WERI-Rb-1 (cell line): ENCODE measurements around the gene ERCC1.

Experiments used
- DNase-seq: peaks from one replicate; pipeline ENCODE4 v3.0.0-alpha.2; 2020
- H3K27ac ChIP-seq: fragments of 250-450 bp; sonication (Bioruptor Pico); 2 replicates; pipeline ENCODE4 v1.5.1; 2020; ENCODE audit warnings: mild to moderate bottlenecking, moderate library complexity
- H3K27me3 ChIP-seq: fragments of 250-450 bp; sonication (Bioruptor Pico); 2 replicates; pipeline ENCODE4 v1.5.1; 2021; ENCODE audit warnings: mild to moderate bottlenecking, low read depth, moderate library complexity; ENCODE audit not compliant: insufficient read depth, severe bottlenecking
- H3K36me3 ChIP-seq: fragments of 250-450 bp; sonication (Bioruptor Pico); 2 replicates; pipeline ENCODE4 v1.5.1; 2020; ENCODE audit warnings: mild to moderate bottlenecking, moderate library complexity
- H3K4me3 ChIP-seq: 2 replicates; pipeline ENCODE4 v1.5.1; 2011; ENCODE audit warnings: low read depth, mild to moderate bottlenecking, control low read depth, low read length
- H3K9me3 ChIP-seq: fragments of 250-450 bp; sonication (Bioruptor Pico); 2 replicates; pipeline ENCODE4 v1.5.1; 2021; ENCODE audit warnings: mild to moderate bottlenecking, moderate library complexity; ENCODE audit not compliant: severe bottlenecking
- TF ChIP-seq, protein P1 (sequence below): IDR thresholded peaks from 2 replicates; pipeline ENCODE4 v1.5.1; 2011; ENCODE audit warnings: low read depth, mild to moderate bottlenecking, control low read depth, inconsistent platforms, low read length

ERCC1 gene

DNA sequence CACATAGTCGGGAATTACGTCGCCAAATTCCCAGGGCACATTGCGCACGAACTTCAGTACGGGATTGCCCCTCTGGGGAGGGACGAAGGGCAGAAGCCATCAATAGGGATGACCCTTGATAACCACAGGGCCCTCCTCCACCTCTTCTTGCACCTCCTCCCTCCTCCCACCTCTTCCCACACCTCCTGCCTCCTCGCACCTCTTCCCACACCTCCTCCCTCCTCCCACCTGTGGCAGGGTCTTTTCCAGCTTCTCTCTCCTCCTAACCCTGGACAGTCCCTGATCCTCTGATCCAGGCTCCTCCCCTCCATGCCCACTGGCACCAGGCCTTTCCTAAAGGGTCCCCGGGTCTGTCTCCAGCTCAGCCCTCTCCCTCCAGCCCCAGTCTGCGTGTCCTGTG, 3.4 kb downstream of the ERCC1 start:
- TF ChIP-seq, protein P1, sequence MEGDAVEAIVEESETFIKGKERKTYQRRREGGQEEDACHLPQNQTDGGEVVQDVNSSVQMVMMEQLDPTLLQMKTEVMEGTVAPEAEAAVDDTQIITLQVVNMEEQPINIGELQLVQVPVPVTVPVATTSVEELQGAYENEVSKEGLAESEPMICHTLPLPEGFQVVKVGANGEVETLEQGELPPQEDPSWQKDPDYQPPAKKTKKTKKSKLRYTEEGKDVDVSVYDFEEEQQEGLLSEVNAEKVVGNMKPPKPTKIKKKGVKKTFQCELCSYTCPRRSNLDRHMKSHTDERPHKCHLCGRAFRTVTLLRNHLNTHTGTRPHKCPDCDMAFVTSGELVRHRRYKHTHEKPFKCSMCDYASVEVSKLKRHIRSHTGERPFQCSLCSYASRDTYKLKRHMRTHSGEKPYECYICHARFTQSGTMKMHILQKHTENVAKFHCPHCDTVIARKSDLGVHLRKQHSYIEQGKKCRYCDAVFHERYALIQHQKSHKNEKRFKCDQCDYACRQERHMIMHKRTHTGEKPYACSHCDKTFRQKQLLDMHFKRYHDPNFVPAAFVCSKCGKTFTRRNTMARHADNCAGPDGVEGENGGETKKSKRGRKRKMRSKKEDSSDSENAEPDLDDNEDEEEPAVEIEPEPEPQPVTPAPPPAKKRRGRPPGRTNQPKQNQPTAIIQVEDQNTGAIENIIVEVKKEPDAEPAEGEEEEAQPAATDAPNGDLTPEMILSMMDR: no peak
- Histone ChIP-seq H3K27me3 (no peaks in the 10 kb centered on the region), H3K27ac (no peak overlapping the region), H3K36me3 (peaks cover 33% of the 10 kb centered on the region), H3K4me3 (no peak overlapping the region), H3K9me3 (no peaks in the 10 kb centered on the region)
- DNase-seq: no peak

DNA sequence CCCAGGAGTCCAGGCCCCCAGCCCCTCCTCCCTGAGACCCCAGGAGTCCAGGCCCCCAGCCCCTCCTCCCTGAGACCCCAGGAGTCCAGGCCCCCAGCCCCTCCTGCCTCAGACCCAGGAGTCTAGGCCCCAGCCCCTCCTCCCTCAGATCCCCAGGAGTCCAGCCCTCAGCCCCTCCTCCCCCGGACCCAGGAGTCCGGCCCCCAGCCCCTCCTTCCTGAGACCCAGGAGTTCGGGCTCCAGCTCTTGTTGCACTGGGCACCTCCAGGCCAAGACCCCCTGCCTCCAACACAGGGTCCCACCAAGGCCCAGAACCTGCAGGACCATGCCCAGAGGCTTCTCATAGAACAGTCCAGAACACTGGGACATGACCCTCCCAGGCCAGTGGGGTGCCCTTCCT, 3.8 kb downstream of the ERCC1 start:
- Histone ChIP-seq H3K27me3 (no peaks in the 10 kb centered on the region), H3K36me3 (peaks cover 34% of the 10 kb centered on the region), H3K4me3 (no peak overlapping the region), H3K9me3 (no peaks in the 10 kb centered on the region), H3K27ac (no peak overlapping the region)
- no peak for DNase-seq
- TF ChIP-seq, protein P1: no peak

DNA sequence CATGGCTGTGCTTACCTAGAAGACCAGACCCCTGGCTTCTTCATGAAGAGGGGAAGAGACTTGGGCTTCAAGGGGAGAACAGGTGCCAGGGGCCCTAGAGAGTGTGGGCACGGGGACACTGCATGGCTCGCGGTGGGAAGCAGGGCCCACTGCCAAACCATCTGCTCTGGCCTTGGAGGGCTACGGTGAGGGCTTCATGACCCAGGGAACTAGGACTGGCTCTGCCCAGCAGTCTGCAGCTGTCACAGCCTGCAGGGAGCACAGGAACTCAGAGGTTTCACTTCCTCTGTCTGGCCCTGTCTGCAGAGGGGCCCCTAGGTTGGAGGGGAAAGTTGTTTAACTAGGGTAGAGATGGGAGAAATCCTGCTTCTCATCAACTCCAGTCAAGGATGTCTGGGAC, 4.3 kb downstream of the ERCC1 start:
- no peak overlapping the region for H3K27ac ChIP-seq
- peaks cover 39% of the 10 kb centered on the region for H3K36me3 ChIP-seq

DNA sequence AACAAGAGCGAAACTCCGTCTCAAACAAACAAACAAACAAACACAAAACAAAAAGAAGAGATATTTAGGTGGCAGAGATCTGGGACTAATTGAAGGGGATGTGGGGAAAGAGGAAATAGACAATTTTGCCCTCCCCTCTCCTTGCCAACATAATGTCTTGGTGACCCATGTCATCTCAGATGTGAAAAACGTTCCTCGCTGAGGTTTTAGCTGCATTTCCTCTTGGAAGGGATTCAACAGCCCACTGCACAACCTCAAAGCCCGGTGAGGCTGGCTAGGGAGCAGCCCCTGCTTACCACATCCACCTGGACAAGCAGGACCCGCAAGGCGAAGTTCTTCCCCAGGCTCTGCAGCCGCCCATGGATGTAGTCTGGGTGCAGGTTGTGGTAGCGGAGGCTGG, 4.9 kb downstream of the ERCC1 start:
- no peaks in the 10 kb centered on the region for H3K9me3 ChIP-seq
- H3K27ac ChIP-seq: no peak overlapping the region
- H3K4me3 ChIP-seq: no peak overlapping the region
- TF ChIP-seq, protein P1: no peak
- peaks cover 45% of the 10 kb centered on the region for H3K36me3 ChIP-seq
- DNase-seq: no peak
- H3K27me3 ChIP-seq: no peaks in the 10 kb centered on the region

More for the DNA sequence above, 4.3 kb downstream of the ERCC1 start:
- Histone ChIP-seq H3K27me3 (no peaks in the 10 kb centered on the region), H3K4me3 (no peak overlapping the region), H3K9me3 (no peaks in the 10 kb centered on the region)
- TF ChIP-seq, protein P1: no peak
- DNase-seq: no peak

DNA sequence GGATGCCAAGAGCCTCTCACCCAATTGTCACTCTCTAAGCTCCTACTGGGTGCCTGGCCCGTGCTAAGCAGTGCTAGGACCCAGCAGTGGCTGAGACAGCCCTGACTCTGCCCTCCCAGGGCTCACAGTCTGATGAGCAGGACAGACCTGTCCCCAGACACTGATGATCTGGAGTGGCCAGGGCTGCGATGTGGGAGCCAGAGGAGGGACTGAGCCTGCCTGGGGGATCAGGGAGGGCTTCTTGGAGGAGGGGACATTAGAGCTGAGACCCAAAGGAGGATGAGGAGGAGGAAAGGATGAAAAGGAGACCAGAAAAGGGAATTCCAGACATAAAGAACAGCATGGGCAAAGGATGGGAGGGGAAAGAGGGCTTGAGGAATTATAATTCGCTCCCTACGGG, 6.6 kb downstream of the ERCC1 start:
- Histone ChIP-seq H3K27me3 (no peaks in the 10 kb centered on the region), H3K36me3 (peaks cover 59% of the 10 kb centered on the region), H3K4me3 (no peak overlapping the region), H3K9me3 (no peaks in the 10 kb centered on the region), H3K27ac (no peak overlapping the region)
- TF ChIP-seq, protein P1: no peak
- DNase-seq: no peak

DNA sequence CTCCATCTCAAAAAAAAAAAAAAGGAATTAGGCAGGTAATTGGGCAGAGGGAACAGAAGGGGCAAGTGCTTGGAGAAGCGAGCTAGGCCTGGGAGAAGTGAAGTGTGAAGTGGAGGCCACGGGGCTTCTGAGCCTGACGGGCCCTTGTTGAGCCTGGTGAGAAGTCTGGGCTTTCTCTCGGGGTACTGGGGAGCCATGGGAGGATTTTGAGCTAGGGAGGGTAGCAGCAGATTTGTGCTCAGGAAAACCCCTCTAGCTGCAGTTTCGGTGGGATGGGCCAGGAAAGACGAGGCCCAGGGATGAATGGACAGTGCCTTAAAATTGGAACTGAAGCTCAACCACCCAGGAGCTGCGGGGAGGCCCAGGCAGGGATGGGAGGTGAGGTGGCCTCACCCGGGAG, 9.2 kb downstream of the ERCC1 start:
- Histone ChIP-seq H3K4me3 (no peak overlapping the region), H3K9me3 (no peaks in the 10 kb centered on the region), H3K27ac (no peak overlapping the region), H3K27me3 (no peaks in the 10 kb centered on the region), H3K36me3 (peaks cover 55% of the 10 kb centered on the region)
- DNase-seq: no peak
- TF ChIP-seq, protein P1: no peak
